NCI-H1417 (cell line): ENCODE data around the gene GSE1.

Source experiments
- DNase-seq, 3 experiments: peaks; one replicate each; lab custom pipeline; 2025; lab: John Stamatoyannopoulos, UW

The GSE1 gene

DNA sequence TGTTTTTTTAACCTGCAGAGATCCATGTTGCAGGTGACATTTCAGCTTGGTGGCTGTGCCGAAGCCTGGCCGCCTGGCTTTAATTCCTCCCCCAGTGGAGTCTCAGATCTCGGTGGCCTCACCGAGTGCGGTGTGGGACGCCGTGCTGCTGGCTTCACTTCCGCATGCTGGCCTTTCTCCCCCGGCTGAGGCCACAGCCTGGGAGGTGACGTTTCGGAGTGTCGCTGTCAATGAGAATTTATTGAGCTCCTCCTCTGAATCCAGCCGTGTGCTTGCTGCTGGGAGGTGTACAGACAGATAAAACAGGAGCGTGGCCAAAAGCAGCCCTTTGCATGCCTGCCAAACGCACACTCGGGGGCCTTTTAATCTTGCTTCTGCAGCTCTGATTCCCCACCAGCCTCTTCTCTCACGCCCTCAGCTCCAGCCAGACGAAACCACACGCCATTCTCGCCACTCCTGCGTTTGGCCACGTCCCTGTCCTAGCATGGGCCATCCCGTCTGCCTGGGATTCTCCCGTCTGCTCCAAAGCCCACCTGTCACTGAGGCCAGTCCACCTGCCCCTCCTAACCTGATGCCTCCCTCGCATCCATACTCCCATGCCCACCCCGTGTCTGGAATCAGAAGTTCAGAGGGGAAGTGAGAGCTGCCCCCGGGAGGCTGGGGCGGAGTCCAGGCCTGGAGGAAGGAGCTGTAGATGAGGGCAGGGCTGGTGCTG lies 3.6 kb downstream of the GSE1 start:
- peak in 2 of 3 experiments; percentile 27 to 45 for DNase-seq

DNA sequence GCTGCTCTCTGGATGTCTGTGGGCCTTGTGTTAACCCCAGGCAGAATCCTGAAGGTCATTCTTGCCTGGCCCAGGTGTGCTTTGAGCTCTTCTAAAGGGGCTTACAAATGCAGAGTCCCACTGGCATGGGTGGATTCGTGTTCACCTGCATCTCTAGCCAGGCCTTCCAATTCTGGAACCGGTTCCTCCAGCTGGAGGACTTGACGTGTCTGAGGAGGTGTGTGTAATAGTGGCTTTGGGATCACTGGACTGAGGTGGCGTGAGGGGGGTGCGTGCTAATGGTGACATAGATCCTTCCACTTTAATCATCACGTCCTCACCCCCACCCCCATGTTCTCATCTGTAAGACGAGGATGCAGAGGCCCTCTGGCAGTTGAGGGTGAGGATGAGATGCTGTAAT lies 4.8 kb downstream of the GSE1 start:
- peak in 1 of 3 experiments; percentile 37 for DNase-seq

DNA sequence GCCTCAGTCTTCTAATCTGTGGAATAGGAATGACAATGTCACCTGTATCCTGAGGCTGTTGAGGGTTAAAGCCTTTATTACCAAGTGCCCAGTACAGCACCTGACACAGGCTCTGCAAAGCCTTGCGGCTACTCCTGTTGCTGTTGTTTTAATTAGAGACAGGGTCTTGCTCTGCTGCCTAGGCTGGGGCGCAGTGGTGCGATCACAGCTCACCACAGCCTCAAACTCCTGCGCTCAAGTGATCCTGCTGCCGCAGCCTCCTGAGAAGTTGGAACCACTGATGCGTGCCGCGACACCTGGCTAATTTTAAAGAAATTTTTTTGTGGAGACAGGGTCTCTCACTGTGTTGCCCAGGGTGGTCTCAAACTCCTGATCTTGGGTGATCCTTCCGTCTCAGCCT lies 5.4 kb downstream of the GSE1 start:
- no peak for DNase-seq

DNA sequence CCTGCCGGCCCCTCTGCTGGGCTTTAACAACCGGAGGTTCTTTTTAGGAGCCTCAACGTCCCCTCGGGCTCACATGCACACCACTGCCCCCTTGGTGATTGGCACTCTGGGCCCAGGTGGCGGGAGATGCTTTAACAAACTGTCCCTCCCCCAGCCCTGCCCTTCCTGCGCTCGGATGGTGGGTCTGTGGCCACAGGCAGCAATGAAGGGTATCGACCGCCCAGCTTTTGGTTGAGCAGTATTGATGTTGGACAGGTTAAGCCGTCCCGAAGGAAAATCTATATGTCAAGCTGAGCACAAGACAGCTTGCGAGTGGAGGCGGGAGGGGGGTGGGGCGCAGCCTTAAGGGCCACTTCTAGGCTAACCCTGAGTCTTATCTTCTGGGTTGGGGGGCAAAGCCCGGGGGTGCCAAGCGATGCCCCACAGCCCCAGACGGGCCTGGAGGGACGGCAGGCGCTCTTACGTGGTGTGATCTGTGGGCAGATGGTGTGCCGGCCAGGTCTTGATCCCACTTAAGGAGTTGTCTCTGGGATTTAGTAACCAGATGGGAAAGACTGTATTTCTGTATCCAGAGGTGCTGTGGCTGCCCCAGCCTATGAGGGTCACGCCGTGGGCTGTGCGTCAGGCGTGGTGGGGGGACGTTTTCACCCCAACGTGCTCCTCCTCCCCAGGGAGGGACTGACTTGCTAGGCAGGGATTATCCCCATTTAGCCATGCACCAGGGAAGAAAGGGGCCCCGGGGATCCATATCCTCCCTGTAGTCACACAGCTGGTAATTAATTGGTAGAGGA lies 6.2 kb downstream of the GSE1 start:
- DNase-seq: peak in 1 of 3 experiments; percentile 17

DNA sequence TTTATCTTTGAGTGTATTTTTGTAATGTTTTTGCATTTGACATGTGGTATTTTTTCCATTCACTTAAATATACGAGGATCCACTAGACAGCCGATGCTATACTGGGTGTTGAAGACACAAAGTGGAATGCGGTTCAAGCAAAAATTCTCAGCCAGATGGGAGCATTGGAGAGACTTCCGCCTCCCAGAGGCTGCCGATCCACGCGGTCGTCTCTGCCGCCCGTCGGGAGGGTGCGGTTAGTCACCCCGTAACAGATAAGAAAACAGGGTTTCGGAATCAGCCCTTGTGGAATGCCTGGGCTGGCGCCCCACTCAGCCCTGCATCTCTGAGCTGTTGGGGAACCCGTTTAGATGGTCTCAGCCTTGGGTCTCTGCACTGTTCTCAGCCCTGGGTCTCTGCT lies 7.3 kb downstream of the GSE1 start:
- no peak for DNase-seq

DNA sequence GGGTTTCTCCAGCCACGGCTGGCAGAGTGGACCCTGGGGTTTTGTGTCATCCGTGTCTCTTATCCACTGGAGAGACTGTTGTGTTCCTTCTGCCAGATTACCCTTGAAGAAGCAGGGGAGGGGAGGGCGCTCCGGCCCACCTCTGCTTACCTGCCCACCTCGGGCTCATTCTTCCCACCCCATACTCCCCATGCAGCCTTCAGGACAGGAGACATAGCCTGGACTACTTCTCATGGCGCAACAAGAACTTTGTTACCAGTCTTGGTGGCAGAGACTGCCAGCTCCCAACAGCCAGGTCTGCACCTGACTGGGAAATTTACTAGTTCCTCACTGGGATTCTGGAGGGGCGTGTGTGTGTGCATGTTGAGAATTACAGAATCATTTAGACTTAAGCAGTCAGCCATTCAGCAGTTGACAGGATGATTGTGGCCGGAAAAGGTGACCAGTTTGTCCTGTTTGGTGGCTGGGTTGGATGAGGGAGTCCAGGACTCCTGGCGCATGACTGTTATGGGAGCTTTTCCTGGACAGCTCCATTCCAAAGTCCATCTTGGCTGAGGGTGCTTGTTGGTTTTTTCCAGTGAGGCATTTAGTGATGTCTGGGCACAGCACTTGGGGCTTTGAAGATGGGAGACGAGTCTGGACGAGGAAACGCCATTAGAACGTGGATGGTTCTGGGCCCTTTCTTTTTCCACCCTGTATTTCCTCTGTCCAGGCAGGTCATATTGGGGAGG lies 8.7 kb downstream of the GSE1 start:
- DNase-seq: no peak

DNA sequence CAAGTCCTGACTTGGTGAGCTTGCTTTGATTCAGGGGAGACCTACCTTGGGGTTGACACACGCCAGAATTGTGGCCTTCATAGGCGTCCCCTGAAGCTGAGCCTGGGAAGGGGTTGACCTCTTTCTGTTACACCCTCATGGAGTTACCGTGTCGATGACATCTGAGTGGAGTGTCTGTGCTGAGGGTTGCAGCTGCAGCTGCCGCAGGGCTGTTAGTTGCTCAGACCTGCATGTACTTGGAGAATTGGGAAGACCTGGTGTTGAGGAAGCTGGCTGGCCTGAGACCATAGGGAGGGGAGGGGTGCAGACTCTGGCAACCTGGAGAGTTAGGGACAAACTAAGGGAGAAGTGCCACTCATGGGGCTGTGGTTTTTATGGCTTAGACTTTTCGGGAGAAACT lies 9.6 kb downstream of the GSE1 start:
- peak in 2 of 3 experiments; percentile 6 to 20 for DNase-seq

DNA sequence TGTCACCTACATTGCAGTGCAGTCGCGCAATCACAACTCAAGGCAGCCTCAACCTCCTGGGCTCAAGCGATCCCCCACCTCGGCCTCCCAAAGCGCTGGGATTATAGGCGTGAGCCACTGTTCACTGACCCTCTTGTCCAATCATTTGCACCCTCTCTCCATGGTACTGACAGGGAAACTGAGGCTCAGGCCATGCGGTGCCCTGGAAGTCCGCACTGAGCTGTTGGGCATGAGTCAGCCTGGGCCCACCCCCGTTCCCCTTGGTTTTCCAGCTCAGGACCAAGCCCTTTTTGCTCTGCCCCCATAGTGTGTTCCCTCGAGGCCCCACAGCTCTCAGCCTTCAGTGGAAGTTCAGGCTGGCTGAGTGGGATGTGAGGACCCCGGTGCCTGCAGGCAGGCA lies 10.1 kb downstream of the GSE1 start:
- DNase-seq: no peak

DNA sequence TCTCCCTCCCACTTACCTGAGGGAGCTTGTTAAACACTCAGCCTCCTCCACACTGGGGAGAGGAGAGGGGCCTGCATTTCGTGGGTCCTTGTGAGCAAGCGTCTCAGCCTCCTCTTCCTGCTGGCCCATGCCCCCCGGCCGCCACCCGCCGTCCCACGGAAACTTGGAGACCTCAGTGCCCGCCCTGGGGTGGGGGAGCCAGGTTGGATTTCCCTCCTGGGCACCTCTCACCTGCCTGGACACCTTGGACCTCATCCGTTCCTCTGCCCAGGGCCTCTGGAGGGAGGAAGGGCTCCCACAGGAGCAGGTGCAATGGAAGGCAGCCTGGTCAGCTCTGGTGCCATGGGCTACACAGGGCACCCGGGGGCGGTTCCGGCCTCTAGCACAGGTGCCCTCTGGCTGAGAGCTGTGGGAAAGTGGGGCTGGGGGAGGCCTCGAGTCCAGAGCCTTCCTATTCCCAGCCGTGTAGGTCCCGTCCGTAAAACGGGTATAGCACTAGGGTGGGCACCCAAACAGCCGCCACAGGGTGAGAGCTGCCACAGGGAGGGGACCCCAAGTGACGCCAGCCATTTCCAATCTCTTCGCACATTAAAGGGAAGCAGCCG lies 11.0 kb downstream of the GSE1 start:
- DNase-seq: no peak

DNA sequence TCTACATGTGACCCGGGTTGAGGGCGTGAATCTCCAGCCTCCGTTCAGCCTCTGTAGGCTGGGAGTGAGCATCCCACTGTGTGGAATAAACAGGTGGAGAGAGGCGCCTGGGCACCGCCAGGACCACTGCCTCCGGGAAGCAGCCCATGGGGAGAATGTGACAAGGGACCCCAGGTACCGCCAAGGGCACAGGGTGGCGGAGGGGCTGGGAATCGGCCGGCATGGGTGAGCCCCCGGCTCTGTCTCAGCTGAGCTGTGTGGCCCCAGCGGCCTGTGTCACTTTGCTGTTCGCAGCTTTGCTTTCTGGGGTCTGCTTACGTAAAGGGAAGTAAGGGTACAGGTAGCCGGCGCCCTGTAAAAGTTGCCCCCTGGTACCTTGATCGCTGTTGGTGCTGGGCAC lies 11.5 kb downstream of the GSE1 start:
- DNase-seq: peak in 1 of 3 experiments; percentile 45

DNA sequence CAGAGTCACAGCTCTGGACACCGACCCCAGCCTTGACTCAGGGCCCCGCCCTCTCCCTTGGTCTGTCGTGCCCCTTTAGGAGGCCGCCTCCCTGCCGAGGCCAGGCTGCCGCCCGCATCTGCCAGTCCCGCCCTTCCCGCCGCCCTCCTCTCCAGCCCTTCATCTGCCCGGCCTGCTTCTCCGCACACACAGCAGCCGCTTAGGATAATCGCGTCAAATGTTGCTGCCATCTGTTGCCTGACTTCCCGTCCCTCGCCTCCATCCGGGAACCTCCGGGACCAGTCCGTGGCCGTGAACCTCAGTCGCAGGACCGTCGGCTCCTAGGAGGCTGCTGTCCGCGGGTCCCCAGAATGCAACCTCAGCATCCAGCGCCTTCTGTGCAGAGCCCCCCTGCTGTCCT lies 11.9 kb downstream of the GSE1 start:
- peak in 2 of 3 experiments; percentile 58 to 72 for DNase-seq

DNA sequence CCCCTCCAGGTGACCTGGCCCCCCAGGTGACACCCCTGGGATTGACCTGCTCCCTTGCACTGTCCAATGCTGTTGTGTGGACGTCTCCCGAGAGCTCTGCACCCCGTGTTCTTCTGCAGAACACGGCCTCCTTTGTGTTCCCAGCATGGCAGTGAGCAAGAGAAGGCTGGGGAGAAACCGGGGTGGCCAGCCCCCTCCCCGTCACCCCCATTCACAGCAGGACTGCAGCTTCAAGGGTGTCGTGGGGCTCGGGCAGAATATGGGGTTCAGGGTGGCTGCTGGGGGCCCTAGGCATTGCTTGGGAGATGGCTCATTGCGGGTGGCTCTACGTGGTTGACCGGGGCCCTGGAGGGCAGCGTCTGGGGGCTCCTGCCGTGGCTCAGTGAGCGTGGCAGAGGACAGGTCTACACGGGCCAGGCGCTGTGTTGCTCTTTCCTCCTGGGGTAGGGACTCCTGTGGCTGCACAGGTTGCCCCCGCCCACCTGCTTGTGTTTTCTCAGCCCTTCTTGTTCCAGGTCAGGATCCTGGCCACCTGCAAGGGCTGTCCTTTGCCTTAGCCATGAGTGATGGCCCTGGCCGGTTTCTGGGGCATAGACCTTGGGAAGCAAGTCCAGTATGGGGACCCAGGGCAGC lies 12.5 kb downstream of the GSE1 start:
- no peak for DNase-seq

DNA sequence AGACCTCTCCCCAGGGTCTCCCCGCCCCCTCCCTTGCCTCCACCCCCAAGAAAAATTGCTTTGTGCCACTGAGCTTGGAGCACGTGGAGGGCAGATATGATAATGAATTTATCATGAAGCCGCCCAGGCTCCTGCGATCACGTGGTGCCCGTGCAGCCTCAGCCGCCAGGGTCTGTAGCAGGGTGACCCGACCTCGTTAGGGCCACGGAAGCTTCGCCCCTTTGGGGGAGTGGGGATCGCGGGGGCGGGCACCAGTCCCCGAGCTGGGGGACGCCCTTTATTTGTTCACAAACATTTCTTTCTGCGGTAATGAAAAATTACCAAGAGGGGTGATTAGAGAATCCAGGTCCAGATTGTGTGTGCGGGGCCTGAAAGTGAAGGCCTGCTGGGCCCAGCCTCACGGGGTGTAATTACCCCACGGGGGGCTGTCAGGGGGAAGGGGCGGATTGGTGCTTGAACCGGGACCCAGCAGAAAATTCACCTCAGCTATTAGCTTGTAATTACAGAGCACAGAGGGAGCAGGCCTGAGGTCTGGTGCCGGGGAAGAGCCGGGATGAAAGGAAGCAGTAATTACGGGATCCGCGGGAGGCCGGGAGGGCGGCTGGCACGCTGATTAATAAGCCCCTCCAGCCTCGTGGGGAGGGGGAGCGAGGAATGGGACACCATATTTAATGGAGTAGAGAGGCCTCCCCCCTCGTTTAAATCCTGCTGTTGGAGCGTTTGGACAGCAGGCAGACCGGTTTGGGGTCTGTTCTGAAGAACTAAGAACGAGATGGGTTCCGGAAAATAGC lies 13.3 kb downstream of the GSE1 start:
- peak in 2 of 3 experiments; percentile 96 to 99 for DNase-seq

DNA sequence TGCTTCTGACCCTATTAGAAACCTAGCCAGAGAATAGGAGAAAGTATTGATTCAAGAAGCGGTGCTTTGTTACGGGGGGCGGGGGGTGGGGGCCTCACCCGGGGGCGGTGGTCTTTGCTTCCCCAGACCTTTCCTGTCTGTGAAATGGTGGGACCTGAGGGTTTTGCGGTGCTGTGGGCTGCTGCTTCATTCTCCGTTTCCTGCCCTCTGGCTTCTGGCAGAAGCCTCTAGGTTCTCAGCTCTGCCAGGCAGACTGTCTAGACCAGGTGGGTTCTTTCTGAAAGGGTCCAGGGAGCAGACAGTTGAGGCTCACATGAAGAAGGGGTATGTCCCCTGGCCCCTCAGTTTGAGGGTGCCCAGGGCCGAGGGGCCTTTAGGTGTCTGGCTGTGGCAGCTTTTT lies 14.0 kb downstream of the GSE1 start:
- DNase-seq: peak in 2 of 3 experiments; percentile 60 to 70

DNA sequence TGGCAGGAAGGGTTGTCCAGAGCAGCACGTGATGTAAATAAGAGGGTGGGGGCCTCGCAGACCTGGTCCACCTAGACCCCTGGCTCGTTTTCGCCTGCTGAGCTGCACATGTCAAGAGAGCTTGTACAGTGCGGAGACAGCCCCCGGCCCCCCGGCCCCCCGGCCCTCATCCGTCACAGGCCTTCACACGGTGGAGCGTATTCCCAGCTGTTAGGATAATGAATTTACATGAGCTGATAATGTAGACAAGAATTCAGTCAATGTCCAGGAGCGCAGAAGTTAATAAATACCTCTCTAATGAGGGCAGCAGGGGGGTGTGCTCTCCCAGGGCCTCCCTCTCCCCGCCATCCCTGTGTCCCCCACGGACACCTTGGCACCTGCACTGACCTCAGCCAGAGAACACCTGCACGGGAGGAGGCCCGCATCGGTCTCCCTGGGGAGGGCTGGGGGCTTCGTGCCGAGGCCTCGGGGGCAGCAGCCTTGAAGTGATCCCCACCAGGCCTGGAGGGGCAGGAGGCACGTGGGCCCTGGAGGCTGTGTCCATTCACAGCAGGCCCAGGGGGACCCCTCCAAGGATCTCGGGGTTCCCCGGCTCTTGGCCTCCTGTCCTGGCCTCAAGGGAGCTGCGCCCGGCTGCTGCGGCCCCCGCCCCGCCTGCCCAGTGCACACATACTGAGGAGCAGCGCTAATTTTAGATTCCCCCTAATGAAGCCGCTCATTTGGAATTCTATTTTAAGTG lies 14.6 kb downstream of the GSE1 start:
- peak in 2 of 3 experiments; percentile 44 to 78 for DNase-seq

DNA sequence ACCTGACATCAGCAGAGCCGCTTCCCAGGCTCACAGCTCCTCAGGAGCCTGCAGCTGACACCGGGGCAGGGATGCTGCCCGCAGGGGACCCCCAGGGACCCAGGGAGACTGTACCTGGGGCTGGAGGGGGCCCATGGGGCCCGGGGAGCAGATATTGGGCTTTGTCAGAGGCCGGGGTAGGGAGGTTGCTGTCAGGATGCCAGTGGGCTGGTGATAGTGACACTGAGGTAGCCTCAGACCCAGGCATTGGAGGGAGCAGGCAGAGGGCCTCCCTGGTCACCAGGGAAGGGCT lies 15.1 kb downstream of the GSE1 start:
- DNase-seq: no peak

DNA sequence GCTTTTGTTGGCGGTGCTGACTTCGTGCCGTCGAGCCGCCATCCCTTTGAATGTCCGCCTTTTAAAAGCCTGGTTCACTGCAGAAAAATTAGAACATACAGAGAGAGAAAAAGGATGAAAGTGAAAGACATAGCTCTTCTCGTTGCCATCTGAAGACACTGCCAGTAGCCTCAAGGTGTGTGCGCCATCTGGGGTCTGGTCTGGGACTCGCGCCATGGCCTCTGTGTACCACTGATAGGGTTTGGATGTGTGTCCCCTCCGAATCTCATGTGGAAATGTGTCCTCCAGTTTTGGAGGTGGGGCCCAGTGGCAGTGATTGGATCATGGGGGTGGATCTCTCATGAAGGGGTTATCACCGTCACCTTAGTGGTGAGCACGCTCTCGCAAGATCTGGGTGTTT lies 15.5 kb downstream of the GSE1 start:
- peak in 1 of 3 experiments; percentile 40 for DNase-seq

DNA sequence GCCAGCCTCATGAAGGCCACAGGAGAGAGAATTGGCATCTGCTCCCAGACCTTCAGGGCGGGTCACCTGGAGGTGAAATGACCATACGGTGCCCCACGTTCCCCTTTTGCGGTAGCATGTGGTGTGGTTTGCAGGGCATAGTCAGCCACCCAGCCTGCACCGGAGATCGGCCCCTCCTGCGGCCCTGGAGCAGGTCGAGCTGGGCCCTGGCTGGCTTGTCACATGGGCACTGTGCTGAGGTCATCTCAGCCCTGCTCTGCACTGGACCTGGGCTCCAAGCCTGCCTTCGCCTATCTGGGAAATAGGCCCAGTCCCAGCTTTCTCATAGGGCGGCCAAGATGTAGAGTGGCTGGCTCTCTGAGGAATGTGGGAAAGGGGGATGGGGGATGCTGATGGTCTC lies 16.2 kb downstream of the GSE1 start:
- no peak for DNase-seq

DNA sequence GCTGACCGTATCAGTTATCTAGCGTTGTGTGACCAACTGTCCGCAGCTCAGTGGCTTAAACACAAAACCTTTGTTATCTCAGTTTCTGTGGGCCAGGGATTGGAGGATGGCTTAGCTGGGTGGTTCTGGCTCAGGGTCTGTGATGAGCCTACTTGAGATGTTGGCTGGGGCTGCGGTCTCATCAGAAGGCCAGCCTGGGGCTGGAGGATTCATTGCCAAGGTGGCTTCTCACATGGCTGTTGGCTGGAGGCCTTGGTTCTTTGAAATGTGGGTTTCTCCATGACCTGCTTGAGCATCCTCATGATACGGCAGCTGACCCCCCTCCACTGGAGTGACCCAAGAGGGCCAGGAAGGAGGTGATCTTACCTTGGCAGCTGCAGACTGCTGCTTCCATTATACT lies 16.7 kb downstream of the GSE1 start:
- no peak for DNase-seq

DNA sequence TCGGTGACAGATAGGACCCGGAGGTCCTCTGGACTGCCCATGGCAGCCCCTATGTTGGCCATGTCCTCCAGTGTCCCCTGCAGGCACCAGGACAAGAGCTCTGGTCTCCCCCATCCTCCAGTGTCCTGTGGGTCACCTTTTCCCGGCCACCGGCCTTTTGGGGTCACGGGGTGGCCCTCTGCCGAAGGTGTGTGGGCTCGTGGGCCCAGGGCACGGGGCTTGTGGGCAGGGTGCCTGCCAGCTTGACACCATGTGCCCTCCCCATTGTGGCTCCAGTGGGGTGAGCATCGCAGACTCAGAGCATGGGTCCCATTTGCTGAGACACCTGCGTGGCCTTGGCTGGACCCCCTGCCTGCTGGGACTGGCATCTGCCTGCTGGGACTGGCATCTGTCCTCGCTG lies 18.1 kb downstream of the GSE1 start:
- DNase-seq: no peak
